Naive thymus-derived CD4-positive, alpha-beta T cell (primary cell): ENCODE results near the gene GALR2. TPM values are rescaled to one million over a fixed set of nuclear protein-coding genes. Genes with fewer than 3 reads are reported as not detected.
A peak's percentile ranks its signal among the peaks of the same experiment; 100 is the strongest.

Experiments
- ATAC-seq: fragments of 150-1000 bp; cut with Tn5 transposase; 2 replicates; pipeline ENCODE4 v1.10.0; 2021; ENCODE audit warnings: mild to moderate bottlenecking, moderate library complexity
- CTCF ChIA-PET: fragments of 350-600 bp; sonication (Branson Sonifier 250); formaldehyde crosslinking; loops from one replicate; lab custom pipeline; 2021; ENCODE audit warnings: antibody characterized with exemption; lab: Charles Lee
- POLR2A ChIA-PET: fragments of 350-600 bp; sonication (Branson Sonifier 250); formaldehyde crosslinking; loops from one replicate; lab custom pipeline; 2021; ENCODE audit warnings: antibody characterized with exemption, inconsistent platforms; lab: Charles Lee
- DNase-seq, 9 donors: peaks; one replicate each; pipeline versions ENCODE4 v3.0.0 to v3.0.0-alpha.2; 2020 to 2022; ENCODE audit warnings: mixed read lengths in 1 of 9
- H3K27ac ChIP-seq: one replicate; pipeline ENCODE4 v1.7.0; 2013; ENCODE audit warnings: mild to moderate bottlenecking, low read depth, low read length, moderate library complexity
- H3K27me3 ChIP-seq, 2 donors: one replicate each; pipeline ENCODE4 v1.7.0; 2013; ENCODE audit warnings: low read length in 2 of 2, mild to moderate bottlenecking in 2 of 2, moderate library complexity in 2 of 2; ENCODE audit not compliant: control insufficient read depth in 2 of 2, insufficient read depth in 2 of 2
- H3K36me3 ChIP-seq, 3 experiments: 1 replicate in 2 of 3; 2 replicates in 1 of 3; pipeline ENCODE4 v1.7.0; 2013; ENCODE audit warnings: low read length in 3 of 3, mild to moderate bottlenecking in 3 of 3, moderate library complexity in 1 of 3; ENCODE audit not compliant: insufficient read depth in 3 of 3, control insufficient read depth in 2 of 3
- H3K4me1 ChIP-seq, 2 donors: one replicate each; pipeline ENCODE4 v1.7.0; 2013; ENCODE audit warnings: low read length in 2 of 2, mild to moderate bottlenecking in 2 of 2, moderate library complexity in 1 of 2; ENCODE audit not compliant: control insufficient read depth in 2 of 2, insufficient read depth in 2 of 2
- H3K4me3 ChIP-seq: 2 replicates; pipeline ENCODE4 v1.7.0; 2013; ENCODE audit warnings: mild to moderate bottlenecking, low read length
- H3K9me3 ChIP-seq, 3 experiments: 1 replicate in 2 of 3; 2 replicates in 1 of 3; pipeline ENCODE4 v1.7.0; 2013; ENCODE audit warnings: low read length in 3 of 3; ENCODE audit not compliant: control insufficient read depth in 2 of 3
- H3K27ac Mint-ChIP-seq, 9 donors: one replicate each; pipeline ENCODE4 v1.8.0; 2020 to 2022; ENCODE audit warnings: mixed read lengths in 9 of 9, mild to moderate bottlenecking in 8 of 9, moderate library complexity in 5 of 9, inconsistent platforms in 2 of 9
- H3K27me3 Mint-ChIP-seq, 5 donors: one replicate each; pipeline ENCODE4 v1.8.0; 2021 to 2022; ENCODE audit warnings: mixed read lengths in 5 of 5, mild to moderate bottlenecking in 1 of 5
- H3K36me3 Mint-ChIP-seq, 5 donors: one replicate each; pipeline ENCODE4 v1.8.0; 2020 to 2022; ENCODE audit warnings: mixed read lengths in 5 of 5, mild to moderate bottlenecking in 3 of 5, inconsistent platforms in 1 of 5
- H3K4me1 Mint-ChIP-seq, 7 donors: one replicate each; pipeline ENCODE4 v1.8.0; 2020 to 2022; ENCODE audit warnings: mixed read lengths in 7 of 7, mild to moderate bottlenecking in 3 of 7, inconsistent platforms in 1 of 7
- H3K4me3 Mint-ChIP-seq, 10 donors: one replicate each; pipeline ENCODE4 v1.8.0; 2020 to 2022; ENCODE audit warnings: mild to moderate bottlenecking in 10 of 10, mixed read lengths in 10 of 10, moderate library complexity in 6 of 10, inconsistent platforms in 2 of 10
- H3K9me3 Mint-ChIP-seq, 11 donors: one replicate each; pipeline ENCODE4 v1.8.0; 2020 to 2022; ENCODE audit warnings: mixed read lengths in 11 of 11, mild to moderate bottlenecking in 4 of 11, inconsistent platforms in 1 of 11, moderate library complexity in 1 of 11
- intact Hi-C, 2 donors: fragments of 100-400 bp; cut with micrococcal nuclease; formaldehyde crosslinking; loops; one replicate each; pipeline ENCODE4 v1.15.1; 2023
- polyA plus RNA-seq, 2 donors: library from polyadenylated mRNA; unstranded; fragments of 300-500 nt; fragmentation: Illumina TruSeq; gene quantifications; one replicate each; pipeline ENCODE4 v1.2.3, GENCODE V29; 2021
- total RNA-seq, 6 experiments: library from RNA in 5 of 6; stranded (reverse) in 5 of 6; gene quantifications; 1 replicate in 5 of 6; 2 replicates in 1 of 6; pipeline ENCODE4 v1.2.3 and lab custom pipeline; 2021 to 2026

The GALR2 gene
- total and polyA plus RNA-seq, 7 experiments from 2014 or later: 0.13 to 1.2 (median 1.0) TPM; not detected in 4

DNA sequence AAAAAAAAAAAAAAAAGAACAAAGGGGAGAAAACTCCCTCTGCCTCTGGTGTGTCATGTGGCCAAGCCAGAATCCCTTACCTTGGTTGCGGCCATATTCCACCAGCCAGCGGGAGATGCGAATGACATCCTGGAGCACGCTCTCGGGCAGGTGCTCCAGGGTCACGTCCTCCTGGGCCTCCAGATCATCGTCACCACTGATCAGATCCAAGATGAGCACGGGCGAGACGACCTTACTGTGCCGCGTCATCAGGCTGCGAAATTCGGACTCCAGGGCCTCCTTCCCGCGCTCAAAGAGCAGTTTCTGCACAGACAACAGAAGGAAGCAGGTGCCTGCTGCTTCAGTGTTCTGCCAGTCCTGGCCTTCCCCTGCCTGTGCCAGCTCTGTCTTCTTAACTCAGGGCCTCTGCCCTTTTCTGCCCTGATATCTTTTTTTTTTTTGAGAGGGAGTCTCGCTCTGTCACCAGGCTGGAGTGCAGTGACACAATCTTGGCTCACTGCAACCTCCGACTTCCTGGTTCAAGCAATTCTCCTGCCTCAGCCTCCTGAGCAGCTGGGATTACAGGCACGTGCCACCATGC, 23.2 kb downstream of the GALR2 start:
- no peak for ATAC-seq
- no peaks in the 10 kb centered on the region for H3K27me3 ChIP-seq
- H3K27ac ChIP-seq: no peak overlapping the region
- no peaks in the 10 kb centered on the region for H3K27me3 Mint-ChIP-seq
- peaks cover 6 to 29% (median 24%) of the 10 kb centered on the region in 7 donors for H3K4me1 Mint-ChIP-seq
- peak overlapping the region in 1 of 9 donors; percentile 9 for H3K27ac Mint-ChIP-seq
- ChIA-PET POLR2A (no interaction called here), CTCF (no interaction called here)
- intact Hi-C loops: no loop called here
- H3K9me3 Mint-ChIP-seq: peaks cover 0 to 2% (median 0%) of the 10 kb centered on the region in 11 donors
- no peak overlapping the region for H3K4me3 ChIP-seq
- peaks cover 10 to 79% (median 11%) of the 10 kb centered on the region in 3 experiments for H3K36me3 ChIP-seq
- no peaks in the 10 kb centered on the region for H3K9me3 ChIP-seq
- no peak for DNase-seq
- H3K4me3 Mint-ChIP-seq: no peak overlapping the region
- H3K4me1 ChIP-seq: peaks cover 0 to 8% of the 10 kb centered on the region in 2 donors
- peaks cover 4 to 39% (median 22%) of the 10 kb centered on the region in 5 donors for H3K36me3 Mint-ChIP-seq

DNA sequence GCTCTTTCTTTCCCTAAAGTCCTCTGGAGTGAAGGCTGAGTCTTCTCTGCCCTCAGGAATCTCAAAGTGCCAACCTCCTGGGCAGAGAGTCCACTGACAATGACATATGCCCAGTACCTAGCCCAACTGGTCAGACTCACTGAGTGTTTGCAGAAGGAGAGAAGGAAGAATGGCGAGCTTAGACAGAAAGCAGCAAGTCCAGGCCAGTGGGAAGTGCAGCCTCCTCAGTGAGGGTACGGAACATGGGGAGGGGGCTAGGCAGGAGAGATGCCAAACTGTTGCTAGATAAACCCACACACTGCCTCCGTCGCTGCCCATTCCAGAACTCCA, 28.3 kb downstream of the GALR2 start:
- ATAC-seq (no peak), DNase-seq (no peak)
- no peaks in the 10 kb centered on the region for H3K27me3 Mint-ChIP-seq
- peaks cover 4 to 17% (median 10%) of the 10 kb centered on the region in 5 donors for H3K36me3 Mint-ChIP-seq
- ChIA-PET POLR2A (interaction anchor here (0.6 to 2.6 kb wide), 13 partner anchors 10 to 281 kb away, joined by 3 to 13 read pairs (median 7); partner anchors contain the start of genes SPHK1 and WBP2), CTCF (interaction anchor here (0.5 to 2.6 kb wide), 4 partner anchors 75 to 1176 kb away, joined by 3 to 13 read pairs (median 6); no protein-coding TSS in a partner anchor)
- Histone ChIP-seq H3K4me3 (peak overlapping the region; percentile 72), H3K9me3 (no peaks in the 10 kb centered on the region), H3K4me1 (peaks cover 6 to 16% of the 10 kb centered on the region in 2 donors), H3K36me3 (peaks cover 0 to 32% (median 4%) of the 10 kb centered on the region in 3 experiments), H3K27me3 (no peaks in the 10 kb centered on the region), H3K27ac (peak overlapping the region; percentile 82)
- peak overlapping the region; percentile 96 to 99 (median 97) for H3K27ac Mint-ChIP-seq
- H3K4me1 Mint-ChIP-seq: peaks cover 6 to 47% (median 32%) of the 10 kb centered on the region in 7 donors
- intact Hi-C loops: loop anchor here (1.0 to 10.0 kb wide), 8 partner anchors 18 to 402 kb away; partner anchors contain the start of genes FOXJ1 (in 1 of the 2), MRPL38 (in 1 of the 2), RHBDF2 (in 1 of the 2) and SRP68 (in 1 of the 2)
- H3K9me3 Mint-ChIP-seq: no peaks in the 10 kb centered on the region
- H3K4me3 Mint-ChIP-seq: peak overlapping the region; percentile 82 to 98 (median 96)

DNA sequence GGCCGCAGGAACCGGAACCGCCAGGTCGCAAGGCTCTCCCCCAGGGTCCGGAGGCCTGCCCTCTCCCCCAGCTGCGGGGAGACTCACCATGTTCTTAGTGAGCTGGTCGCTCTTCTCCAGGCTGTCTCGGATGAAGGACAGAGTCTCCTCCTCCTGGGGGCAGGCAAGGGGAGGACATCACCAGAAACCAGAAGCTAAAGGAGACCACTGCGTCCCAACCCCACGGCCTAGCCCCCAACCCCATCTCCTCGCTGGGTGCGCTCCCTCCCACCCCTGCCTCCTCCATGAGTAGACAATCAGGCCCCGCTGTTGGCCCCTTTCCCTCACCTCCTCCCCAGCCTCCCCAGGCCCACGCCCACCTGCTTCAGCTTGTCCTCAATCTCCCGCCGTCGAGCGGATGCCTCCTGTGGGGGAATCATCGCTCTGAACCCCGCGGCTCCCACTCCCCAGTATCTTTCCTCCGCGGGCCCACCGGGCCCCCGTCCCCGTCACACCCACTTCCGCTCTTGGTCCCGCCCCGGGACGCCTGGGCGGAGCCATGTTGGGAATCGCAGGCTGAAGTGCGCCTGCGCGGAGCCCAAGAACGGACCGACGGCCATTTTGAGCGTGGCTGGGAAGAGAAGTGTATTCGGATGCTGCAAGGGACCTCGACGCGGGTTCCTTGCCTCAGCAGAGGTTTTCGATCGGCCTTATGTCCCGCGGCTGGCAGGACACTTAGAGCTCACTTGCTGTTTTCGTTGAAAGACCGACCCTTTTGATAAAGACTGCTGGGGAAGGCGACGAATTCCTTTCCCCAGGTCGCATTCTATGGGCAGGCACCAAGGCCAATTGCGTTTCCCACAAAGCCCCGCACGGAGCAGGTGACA, 28.9 kb downstream of the GALR2 start, which contains the start of gene EXOC7:
Gene EXOC7 (minus strand): TSS at position 514 of the 866 bp plus-strand sequence. CDS start 95 bp downstream, at position 419.
- H3K27me3 Mint-ChIP-seq: no peaks in the 10 kb centered on the region
- intact Hi-C loops: loop anchor here (1.0 to 10.0 kb wide), 8 partner anchors 18 to 401 kb away; partner anchors contain the start of genes FOXJ1 (in 1 of the 2), MRPL38 (in 1 of the 2), RHBDF2 (in 1 of the 2) and SRP68 (in 1 of the 2)
- peaks cover 4 to 17% (median 10%) of the 10 kb centered on the region in 5 donors for H3K36me3 Mint-ChIP-seq

DNA sequence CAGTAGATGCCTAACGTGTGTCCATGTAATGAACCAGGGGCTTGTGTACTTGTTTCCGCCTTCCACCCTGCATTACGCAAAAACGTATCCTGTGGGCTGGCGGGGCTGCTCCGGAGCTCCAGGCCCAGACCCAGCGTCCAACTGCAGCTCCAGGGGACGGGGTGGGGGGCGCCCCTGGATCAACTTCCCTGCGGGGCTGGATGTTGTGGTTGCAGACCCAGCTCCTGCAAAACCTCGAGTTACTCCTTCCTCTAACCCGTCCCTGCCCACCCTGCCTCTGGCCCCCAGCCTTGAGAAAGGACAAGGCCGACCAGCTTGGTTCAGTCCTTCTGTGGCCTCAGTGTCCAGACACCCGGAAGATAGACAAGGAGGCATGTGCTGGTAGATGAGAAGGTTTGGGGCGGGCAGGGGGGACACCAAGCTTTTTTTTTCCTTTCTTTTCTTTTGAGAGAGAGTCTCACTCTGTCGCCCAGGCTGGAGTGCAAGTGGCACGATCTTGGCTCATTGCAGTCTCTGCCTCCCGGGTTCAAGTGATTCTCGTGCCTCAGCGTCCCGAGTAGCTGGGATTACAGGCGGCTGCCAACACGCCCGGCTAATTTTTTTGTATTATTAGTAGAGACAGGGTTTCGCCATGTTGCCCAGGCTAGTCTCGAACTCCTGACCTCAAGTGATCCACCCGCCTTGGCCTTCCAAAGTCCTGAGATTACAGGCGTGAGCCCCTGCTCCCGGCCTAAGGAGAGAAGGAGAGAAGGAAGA, 29.7 kb downstream of the GALR2 start:
- H3K27me3 Mint-ChIP-seq: no peaks in the 10 kb centered on the region
- DNase-seq: no peak
- H3K4me1 Mint-ChIP-seq: peaks cover 6 to 47% (median 32%) of the 10 kb centered on the region in 7 donors
- peak overlapping the region; percentile 82 to 98 (median 96) for H3K4me3 Mint-ChIP-seq
- Histone ChIP-seq H3K9me3 (no peaks in the 10 kb centered on the region), H3K4me3 (peak overlapping the region; percentile 72), H3K27me3 (no peaks in the 10 kb centered on the region), H3K4me1 (peaks cover 6 to 16% of the 10 kb centered on the region in 2 donors), H3K36me3 (peaks cover 0 to 23% (median 4%) of the 10 kb centered on the region in 3 experiments), H3K27ac (peak overlapping the region; percentile 82)
- CTCF ChIA-PET: interaction anchor here (0.6 to 2.6 kb wide), 8 partner anchors 16 to 198 kb away, joined by 3 to 13 read pairs (median 5); no protein-coding TSS in a partner anchor
- no peaks in the 10 kb centered on the region for H3K9me3 Mint-ChIP-seq
- H3K36me3 Mint-ChIP-seq: peaks cover 4 to 17% (median 10%) of the 10 kb centered on the region in 5 donors
- POLR2A ChIA-PET: interaction anchor here (0.7 to 2.9 kb wide), 22 partner anchors 14 to 249 kb away, joined by 3 to 13 read pairs (median 5); partner anchors contain the start of genes PRPSAP1, WBP2 and ZACN
- intact Hi-C loops: loop anchor here in 1 of 2 donors (10.0 kb wide), 1 partner anchor 400 kb away; the partner anchor contains the start of gene RHBDF2
- peak overlapping the region; percentile 96 to 99 (median 97) for H3K27ac Mint-ChIP-seq
- no peak for ATAC-seq

More for the DNA sequence above, 28.9 kb downstream of the GALR2 start, which contains the start of gene EXOC7:
- peaks cover 0 to 29% (median 4%) of the 10 kb centered on the region in 3 experiments for H3K36me3 ChIP-seq
- H3K27me3 ChIP-seq: no peaks in the 10 kb centered on the region
- ATAC-seq (peak; percentile 96), DNase-seq (peak; percentile 88 to 96 (median 93))
- H3K27ac ChIP-seq: peak within 1 kb of the TSS; percentile 82
- H3K9me3 ChIP-seq: no peaks in the 10 kb centered on the region
- POLR2A ChIA-PET: interaction anchor here (0.6 to 2.9 kb wide), 27 partner anchors 11 to 281 kb away, joined by 3 to 13 read pairs (median 5); partner anchors contain the start of genes PRPSAP1, SPHK1, WBP2 and ZACN
- peaks cover 6 to 16% of the 10 kb centered on the region in 2 donors for H3K4me1 ChIP-seq
- Mint-ChIP-seq H3K4me3 (peak within 1 kb of the TSS; percentile 82 to 98 (median 96)), H3K9me3 (no peaks in the 10 kb centered on the region), H3K4me1 (peaks cover 6 to 47% (median 32%) of the 10 kb centered on the region in 7 donors), H3K27ac (peak within 1 kb of the TSS; percentile 96 to 99 (median 97))
- CTCF ChIA-PET: interaction anchor here (0.5 to 2.6 kb wide), 9 partner anchors 17 to 1176 kb away, joined by 3 to 13 read pairs (median 5); no protein-coding TSS in a partner anchor
- peak within 1 kb of the TSS; percentile 72 for H3K4me3 ChIP-seq

DNA sequence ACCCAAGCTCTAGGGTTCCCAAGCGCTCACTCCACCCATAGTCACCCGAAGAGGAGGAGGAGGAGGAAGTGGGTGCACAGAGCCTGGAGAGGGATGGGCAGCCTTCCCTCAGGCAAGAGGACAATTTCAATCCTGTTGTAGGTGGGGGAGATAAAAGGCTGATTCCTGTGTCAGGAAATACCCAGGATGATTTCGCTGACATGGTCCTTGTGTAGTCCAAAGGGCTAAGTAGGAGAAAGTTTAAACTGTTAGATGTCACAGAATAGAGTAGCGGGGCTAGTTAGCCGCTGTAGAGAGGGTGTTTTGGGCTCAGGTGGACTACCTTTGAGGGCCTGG, 30.3 kb downstream of the GALR2 start:
- ChIA-PET CTCF (interaction anchor here (1.3 to 2.6 kb wide), 4 partner anchors 16 to 175 kb away, joined by 5 to 13 read pairs (median 6); no protein-coding TSS in a partner anchor), POLR2A (interaction anchor here (1.1 to 2.9 kb wide), 9 partner anchors 15 to 249 kb away, joined by 3 to 11 read pairs (median 7); partner anchors contain the start of gene PRPSAP1)
- Histone ChIP-seq H3K27me3 (no peaks in the 10 kb centered on the region), H3K36me3 (peaks cover 0 to 17% (median 4%) of the 10 kb centered on the region in 3 experiments), H3K4me3 (no peak overlapping the region), H3K4me1 (peaks cover 6 to 16% of the 10 kb centered on the region in 2 donors), H3K9me3 (no peaks in the 10 kb centered on the region), H3K27ac (no peak overlapping the region)
- H3K27me3 Mint-ChIP-seq: no peaks in the 10 kb centered on the region
- H3K4me3 Mint-ChIP-seq: peak overlapping the region; percentile 57 to 98 (median 91)
- no peaks in the 10 kb centered on the region for H3K9me3 Mint-ChIP-seq
- H3K36me3 Mint-ChIP-seq: peaks cover 3 to 12% (median 8%) of the 10 kb centered on the region in 5 donors
- peak overlapping the region in 8 of 9 donors; percentile 27 to 98 (median 96) for H3K27ac Mint-ChIP-seq
- DNase-seq: no peak
- intact Hi-C loops: loop anchor here in 1 of 2 donors (10.0 kb wide), 1 partner anchor 400 kb away; the partner anchor contains the start of gene RHBDF2
- H3K4me1 Mint-ChIP-seq: peaks cover 6 to 42% (median 31%) of the 10 kb centered on the region in 7 donors
- no peak for ATAC-seq
